ENCODE measurements around the gene NIPSNAP3A.
A peak's percentile ranks its signal among the peaks of the same experiment; 100 is the strongest.
"Not testable (repeated sequence)": the region's sequence is repeated elsewhere in the genome, so short reads cannot be mapped to it uniquely, and the experiment has no call there.

Gene NIPSNAP3A
- total RNA-seq: 5.0 to 20.0 (median 8.9) reads per million in 3 experiments

GRCh38 chr9:104747565-104748358 is at the start of gene NIPSNAP3A:
TSS of gene NIPSNAP3A (plus strand) at chr9:104747683. CDS start at chr9:104747793, 110 bp downstream.
- DNase-seq: peak; percentile 87

DNA sequence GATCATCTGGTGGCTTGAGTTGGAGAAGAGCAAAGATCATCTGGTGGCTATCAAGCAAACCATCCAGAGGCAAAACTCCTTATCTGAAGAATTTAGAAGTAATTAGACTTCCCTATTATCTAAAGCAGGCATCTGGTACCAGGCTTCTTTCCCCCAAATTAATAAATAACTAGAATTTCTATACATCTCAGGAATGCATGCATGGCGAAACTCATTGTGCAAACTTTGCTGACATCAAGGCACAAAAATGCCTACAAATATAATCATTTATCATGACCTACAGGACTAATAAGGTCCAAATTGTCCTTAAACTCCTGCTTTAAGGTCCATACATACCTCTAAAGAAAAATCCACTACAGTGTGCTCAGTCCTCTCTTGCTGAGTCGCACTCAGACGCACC is 47.2 kb upstream of the NIPSNAP3A start:
- no peak for DNase-seq

GRCh38 chr9:104708737-104709136 is 38.7 kb upstream of the NIPSNAP3A start:
- not testable (repeated sequence) for DNase-seq

DNA sequence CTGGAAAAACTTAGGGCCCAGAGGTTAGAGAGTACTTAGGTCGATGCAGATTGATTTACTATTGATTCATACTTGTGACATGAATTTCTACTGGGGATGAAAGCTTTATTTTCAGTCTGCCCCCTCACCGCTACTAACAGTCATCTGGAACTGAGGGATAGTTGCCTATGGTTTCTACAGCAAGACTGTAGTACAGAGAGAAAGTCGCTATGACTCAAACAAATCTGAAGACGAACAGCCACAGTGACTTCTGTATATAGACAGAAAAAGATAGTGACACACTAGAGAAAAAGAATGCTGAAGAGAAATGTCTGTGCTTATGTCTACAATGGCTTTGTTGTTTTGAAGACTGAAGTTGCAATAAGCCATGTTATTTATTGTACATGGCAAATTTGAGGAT is 35.9 kb upstream of the NIPSNAP3A start:
- no peak for DNase-seq

DNA sequence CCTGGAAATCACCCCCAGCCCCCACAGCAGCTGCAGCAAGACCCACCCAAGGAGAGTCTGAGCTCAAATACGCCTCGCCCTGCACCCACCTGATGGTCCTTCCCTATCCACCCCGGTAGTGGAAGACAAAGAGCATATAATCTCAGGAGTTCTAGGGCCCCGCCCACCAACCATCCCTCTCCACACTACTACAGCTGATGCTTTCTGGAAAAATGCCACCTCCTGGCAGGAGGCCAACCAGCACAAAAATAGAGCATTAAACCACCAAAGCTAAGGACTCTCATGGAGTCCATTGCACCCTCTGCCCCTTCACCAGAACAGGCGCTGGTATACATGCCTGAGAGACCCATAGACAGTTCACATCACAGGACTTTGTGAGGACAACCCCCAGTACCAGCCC is 22.5 kb upstream of the NIPSNAP3A start:
- DNase-seq: no peak

GRCh38 chr9:104738452-104738851 is 9.0 kb upstream of the NIPSNAP3A start:
- no peak for DNase-seq

GRCh38 chr9:104740621-104741020 is 6.9 kb upstream of the NIPSNAP3A start:
- no peak for DNase-seq

DNA sequence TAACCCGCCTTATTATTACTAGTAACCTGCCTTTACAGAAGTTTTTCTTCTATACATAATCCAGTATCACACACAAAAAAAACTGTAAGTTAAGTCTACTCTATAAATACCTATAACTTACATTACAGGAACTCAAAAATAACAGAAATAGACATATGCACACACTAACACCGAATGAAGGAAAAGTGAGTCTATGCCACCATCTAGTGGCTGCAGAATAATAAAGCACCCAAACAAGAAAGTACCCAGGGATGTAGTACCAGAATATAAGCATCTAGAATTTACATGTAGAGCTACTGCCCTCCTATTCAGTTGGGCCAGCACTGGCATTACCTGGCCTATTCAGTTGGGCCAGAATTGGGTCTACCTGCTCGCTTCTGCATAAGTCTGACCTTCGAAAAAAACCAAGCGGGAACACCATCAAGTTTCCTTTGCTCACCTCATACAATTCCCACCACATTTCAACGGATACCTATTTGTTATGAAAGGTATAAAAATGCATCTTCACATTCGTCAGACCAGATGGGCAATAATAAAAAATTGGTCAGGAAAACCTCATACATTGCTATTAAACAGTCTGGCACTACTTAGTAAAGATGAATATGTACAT is 4.0 kb upstream of the NIPSNAP3A start:
- DNase-seq: peak; percentile 65

DNA sequence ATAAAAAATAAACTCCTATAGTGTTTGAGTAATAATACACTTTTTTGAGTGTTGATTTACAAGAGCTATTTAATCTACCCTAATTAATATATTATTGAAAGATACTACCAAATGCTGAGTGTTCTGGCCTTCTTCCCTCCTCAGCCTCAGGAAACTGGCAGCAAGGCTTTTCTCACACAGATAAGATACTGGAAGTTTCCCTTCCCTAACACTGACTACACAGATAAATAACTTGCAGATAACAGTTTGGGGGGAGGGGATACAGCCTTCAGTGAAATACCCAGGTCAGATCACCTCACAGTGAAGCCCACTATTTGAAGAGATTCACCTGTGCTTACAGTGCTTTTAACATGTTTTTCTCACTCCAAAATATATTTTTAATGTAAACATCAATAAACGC is 1.6 kb upstream of the NIPSNAP3A start:
- no peak for DNase-seq

DNA sequence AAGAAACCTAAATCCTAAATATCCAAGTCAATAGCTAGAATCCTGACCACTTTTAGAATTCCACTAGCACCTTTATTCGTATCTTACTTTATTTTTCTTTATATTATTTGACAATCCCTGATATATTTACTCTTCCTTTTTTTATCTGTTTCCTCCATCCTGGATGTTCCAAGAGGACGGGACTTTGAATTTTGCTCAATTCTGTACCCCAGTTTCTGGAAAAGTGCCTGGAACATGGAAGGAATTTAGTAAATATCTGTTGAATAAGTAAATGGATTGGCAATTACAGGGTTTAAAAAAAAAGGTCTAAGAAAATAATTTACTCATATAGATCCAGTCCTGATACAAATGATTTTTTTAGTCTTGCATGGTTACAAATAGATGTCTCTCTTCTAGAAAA is 1.2 kb upstream of the NIPSNAP3A start:
- no peak for DNase-seq

DNA sequence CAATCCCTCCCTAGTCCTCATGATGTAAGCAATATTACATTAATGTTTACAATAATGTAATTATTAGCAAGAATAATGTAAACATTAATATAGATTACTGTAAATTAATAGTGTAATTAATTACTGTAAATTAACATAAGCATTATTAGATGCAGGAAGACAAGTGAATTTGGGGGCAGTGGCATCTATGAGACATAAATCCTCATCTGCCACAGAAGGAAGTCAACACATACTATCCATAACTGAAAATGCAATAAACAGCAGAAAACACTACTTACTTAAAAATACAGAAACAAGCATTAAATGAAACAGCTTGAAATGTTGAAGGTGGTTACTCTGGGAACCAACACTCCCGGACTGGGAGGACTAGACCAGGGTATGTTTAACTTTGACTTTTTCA is 685 bp upstream of the NIPSNAP3A start:
- no peak for DNase-seq

DNA sequence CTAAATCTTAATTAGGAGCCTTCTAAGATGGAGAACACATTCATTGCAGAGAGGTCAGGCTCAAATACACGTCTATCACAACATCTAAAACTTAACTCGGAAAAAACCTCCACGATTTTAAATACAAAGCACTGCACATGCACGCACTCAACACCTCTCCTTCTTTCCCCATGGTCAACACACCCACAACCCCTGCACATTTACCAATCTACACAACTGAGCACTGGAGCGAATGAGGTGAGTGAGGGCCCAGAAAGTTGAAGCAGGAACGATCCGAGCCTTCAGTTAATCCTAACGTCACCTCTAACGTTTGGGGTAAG is 278 bp upstream of the NIPSNAP3A start:
- no peak for DNase-seq

GRCh38 chr9:104748359-104749031 is 1.0 kb downstream of the NIPSNAP3A start:
- no peak for DNase-seq

DNA sequence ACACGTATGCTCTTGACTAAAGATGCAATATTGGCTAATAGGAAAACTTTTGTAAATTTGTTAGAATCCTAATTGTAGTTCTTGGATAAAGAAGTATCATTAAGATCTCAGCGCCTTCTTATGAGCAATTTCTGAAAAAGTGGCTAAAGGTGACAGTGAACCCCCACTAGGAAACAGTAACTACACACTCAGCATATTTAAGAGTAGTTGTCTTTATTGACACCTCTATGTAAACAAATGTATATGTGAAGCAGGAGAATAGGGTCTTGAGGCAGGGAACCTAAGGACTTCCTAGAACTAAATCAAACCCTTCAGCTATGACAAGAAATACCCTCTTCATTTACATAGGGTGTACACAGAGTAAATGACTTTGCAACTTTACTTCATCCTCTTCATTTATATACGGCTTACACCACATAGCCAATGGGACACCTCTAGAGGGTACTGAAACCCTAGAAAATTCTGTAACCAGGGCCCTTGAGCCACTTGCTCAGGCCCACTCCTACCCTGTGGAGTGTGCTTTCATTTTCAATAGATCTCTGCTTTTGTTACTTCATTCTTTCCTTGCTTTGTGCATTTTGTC is 2.8 kb downstream of the NIPSNAP3A start:
- DNase-seq: no peak

- DNase-seq: no peak
Observed at GRCh38 chr9:104758974-104759373, 11.5 kb downstream of the NIPSNAP3A start.

GRCh38 chr9:104765138-104765537 is 17.7 kb downstream of the NIPSNAP3A start:
- DNase-seq: no peak

- no peak for DNase-seq
Observed at GRCh38 chr9:104766025-104766424, 18.5 kb downstream of the NIPSNAP3A start.

GRCh38 chr9:104767507-104767906 is 20.0 kb downstream of the NIPSNAP3A start:
- no peak for DNase-seq

- not testable (repeated sequence) for DNase-seq
Observed at GRCh38 chr9:104769029-104769428, 21.5 kb downstream of the NIPSNAP3A start.

GRCh38 chr9:104769655-104770054 is 22.2 kb downstream of the NIPSNAP3A start:
- no peak for DNase-seq

DNA sequence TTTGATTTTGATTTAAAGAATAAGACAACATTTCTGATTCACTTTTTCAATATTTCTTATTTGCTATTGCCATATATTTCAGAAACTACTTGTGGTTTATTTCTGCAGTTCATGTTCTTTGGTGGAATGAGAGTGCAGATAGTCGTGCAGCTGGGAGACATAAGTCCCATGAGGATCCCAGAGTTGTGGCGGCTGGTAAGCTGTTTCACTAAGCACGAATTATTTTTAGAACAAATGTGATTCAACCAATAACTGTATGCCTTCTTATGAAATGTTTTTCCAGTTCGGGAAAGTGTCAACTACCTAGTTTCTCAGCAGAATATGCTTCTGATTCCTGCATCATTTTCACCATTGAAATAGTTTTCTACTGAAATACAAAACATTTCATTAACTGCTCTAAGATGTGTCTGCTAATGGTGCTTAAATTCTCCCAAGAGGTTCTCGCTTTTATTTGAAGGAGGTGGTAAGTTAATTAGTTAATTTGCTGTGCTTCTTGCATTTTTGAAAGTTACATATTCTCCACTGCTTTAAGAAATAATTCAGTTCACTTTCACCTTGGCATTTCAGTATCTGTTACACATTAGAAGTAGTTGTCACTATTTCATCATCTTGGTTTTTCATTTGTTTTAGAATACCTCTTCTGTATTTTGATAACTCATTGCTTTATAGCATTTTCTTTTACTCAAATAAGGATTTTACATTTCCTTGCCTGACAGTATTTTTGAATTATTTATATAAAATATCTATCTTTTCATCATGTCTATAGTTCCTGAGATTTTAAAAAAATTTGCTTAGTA is 25.4 kb downstream of the NIPSNAP3A start:
- no peak for DNase-seq

DNA sequence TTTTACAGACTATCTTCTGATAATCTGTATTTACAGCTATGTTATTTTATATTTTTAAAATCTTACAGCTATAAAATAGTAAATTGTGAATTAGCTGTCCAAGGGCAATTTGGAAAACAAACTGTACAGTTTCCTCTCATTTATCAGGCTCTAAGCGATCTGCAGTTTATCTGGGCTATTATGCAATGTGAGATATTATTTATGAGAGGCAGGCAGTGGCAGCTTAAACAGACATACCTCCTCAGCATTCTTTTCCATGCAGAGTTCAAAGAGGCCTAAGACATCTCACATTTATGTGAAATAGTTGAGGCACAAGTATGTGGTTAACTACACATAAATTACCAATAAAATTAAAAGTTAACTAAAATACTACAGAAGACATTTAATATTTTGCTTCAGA is 26.6 kb downstream of the NIPSNAP3A start:
- no peak for DNase-seq

Data from central memory CD4-positive, alpha-beta T cell (primary cell).